Naive B cell (primary cell): Measurements from ENCODE around the gene BTBD7. TPM values are rescaled to one million over a fixed set of nuclear protein-coding genes. Genes with fewer than 3 reads are reported as not detected.
"Not testable (repeated sequence)": the region's sequence is repeated elsewhere in the genome, so short reads cannot be mapped to it uniquely, and the experiment has no call there.

Source experiments
- ATAC-seq, 2 donors: fragments of 150-1000 bp; cut with Tn5 transposase; 2 replicates each; pipeline ENCODE4 v1.10.0; 2021; ENCODE audit warnings: low read depth in 2 of 2, mild to moderate bottlenecking in 2 of 2, moderate library complexity in 2 of 2
- DNase-seq: peaks from one replicate; pipeline ENCODE4 v3.0.0; 2022
- H3K27ac Mint-ChIP-seq, 6 donors: one replicate each; pipeline ENCODE4 v1.8.0; 2020 to 2022; ENCODE audit warnings: mild to moderate bottlenecking in 6 of 6, mixed read lengths in 6 of 6, moderate library complexity in 5 of 6, inconsistent platforms in 2 of 6
- H3K27me3 Mint-ChIP-seq, 3 donors: one replicate each; pipeline ENCODE4 v1.8.0; 2021 to 2022; ENCODE audit warnings: mixed read lengths in 3 of 3, mild to moderate bottlenecking in 1 of 3
- H3K36me3 Mint-ChIP-seq, 2 donors: one replicate each; pipeline ENCODE4 v1.8.0; 2020 to 2022; ENCODE audit warnings: mixed read lengths in 2 of 2, inconsistent platforms in 1 of 2, mild to moderate bottlenecking in 1 of 2
- H3K4me1 Mint-ChIP-seq, 3 donors: one replicate each; pipeline ENCODE4 v1.8.0; 2020 to 2022; ENCODE audit warnings: mixed read lengths in 3 of 3, inconsistent platforms in 1 of 3, mild to moderate bottlenecking in 1 of 3, moderate library complexity in 1 of 3
- H3K4me3 Mint-ChIP-seq, 8 donors: one replicate each; pipeline ENCODE4 v1.8.0; 2020 to 2022; ENCODE audit warnings: mild to moderate bottlenecking in 8 of 8, mixed read lengths in 8 of 8, moderate library complexity in 8 of 8, inconsistent platforms in 2 of 8
- H3K9me3 Mint-ChIP-seq, 7 donors: one replicate each; pipeline ENCODE4 v1.8.0; 2020 to 2022; ENCODE audit warnings: mixed read lengths in 7 of 7, mild to moderate bottlenecking in 5 of 7, inconsistent platforms in 2 of 7, moderate library complexity in 1 of 7
- polyA plus RNA-seq, 6 donors: library from polyadenylated mRNA; unstranded; fragments of 300-500 nt; fragmentation: Illumina TruSeq; gene quantifications; one replicate each; pipeline ENCODE4 v1.2.3, GENCODE V29; 2021; ENCODE audit warnings: low read depth in 6 of 6

Gene BTBD7
- polyA plus RNA-seq, 6 donors from 2014 or later = 7.0 to 12.1 (median 9.6) TPM

DNA sequence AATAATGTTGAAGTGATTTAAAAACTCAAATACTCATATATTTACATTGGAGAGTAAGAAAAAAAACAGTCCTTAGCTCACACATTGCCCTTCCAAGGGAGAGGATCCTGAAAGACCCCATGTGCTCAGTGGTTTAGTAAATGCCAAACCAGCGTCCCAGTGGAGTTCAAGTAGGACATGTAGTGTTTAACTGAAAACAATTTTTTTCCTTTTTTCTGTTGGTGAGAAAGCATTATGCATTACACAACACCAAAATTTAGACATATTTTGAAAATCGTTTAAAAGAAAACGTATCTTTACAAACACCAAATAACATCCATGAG is 92.2 kb downstream of the BTBD7 start:
- no peaks in the 10 kb centered on the region for H3K9me3 Mint-ChIP-seq
- H3K4me1 Mint-ChIP-seq = no peaks in the 10 kb centered on the region
- no peak for ATAC-seq
- no peak overlapping the region for H3K4me3 Mint-ChIP-seq
- peaks cover 11 to 14% of the 10 kb centered on the region in 2 donors for H3K36me3 Mint-ChIP-seq
- H3K27me3 Mint-ChIP-seq = no peaks in the 10 kb centered on the region
- DNase-seq = no peak
- no peak overlapping the region for H3K27ac Mint-ChIP-seq

DNA sequence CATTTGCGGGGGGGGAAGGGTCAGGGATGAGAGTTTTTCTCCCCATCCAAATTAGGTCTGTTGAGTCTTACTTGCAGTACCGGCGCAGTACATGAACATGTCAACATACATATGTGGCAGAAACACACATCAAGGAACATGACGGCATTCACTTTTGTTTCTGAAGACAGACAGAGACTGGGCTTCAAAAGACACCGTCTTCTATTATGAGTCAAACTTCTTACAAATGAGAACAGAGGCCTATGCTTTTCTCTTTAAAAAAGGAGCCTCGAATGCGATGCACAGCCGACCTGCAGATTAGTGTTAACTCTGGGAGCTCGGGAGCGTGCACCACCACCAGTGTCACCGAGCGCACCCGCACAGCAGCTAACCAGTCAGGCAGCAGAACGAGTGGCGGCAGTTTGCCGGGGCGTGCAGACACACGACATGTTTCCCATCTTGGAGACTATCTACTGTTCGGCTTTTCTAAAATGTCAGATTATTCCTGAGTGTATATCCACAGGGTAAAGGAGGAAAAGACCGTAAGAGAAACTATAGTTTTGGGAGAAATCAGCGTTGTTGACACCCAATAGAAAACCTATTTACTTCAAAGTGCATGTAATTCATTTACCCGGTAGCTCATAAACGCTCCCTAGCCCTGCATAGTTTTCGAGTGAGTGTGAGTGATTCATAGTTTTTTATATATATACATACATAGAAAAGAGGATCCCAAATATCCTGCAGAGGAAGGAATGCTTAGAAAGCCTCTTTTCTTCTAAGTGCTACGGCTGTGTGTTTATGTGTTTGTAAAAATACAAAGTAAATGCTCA is 92.8 kb downstream of the BTBD7 start:
- H3K27ac Mint-ChIP-seq = peak overlapping the region in 1 of 6 donors; percentile 62
- H3K36me3 Mint-ChIP-seq = peaks cover 6 to 8% of the 10 kb centered on the region in 2 donors
- DNase-seq (no peak), ATAC-seq (no peak)
- no peaks in the 10 kb centered on the region for H3K27me3 Mint-ChIP-seq
- H3K4me3 Mint-ChIP-seq = no peak overlapping the region
- H3K9me3 Mint-ChIP-seq = no peaks in the 10 kb centered on the region
- H3K4me1 Mint-ChIP-seq = peaks cover 0 to 4% (median 3%) of the 10 kb centered on the region in 3 donors

DNA sequence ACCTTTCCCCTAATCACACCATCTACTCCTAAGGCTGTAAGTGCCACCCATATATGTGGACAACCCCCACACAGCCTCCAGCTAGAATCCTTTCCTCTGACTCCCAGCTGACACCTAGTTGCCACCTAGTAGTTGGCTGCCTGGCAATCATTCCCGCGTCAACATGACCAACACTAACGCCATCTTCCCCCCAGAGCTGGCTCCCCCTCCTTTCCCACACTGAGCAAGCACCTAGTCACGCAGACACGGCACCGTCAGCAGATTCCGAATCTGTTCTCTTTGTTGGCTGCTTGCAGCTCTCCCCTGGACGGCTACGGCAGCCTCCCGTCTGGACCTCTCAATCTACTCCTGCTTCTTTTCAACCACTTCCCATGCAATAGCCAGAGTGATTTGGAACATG is 98.0 kb downstream of the BTBD7 start:
- DNase-seq (no peak), ATAC-seq (no peak)
- peaks cover 14 to 28% (median 19%) of the 10 kb centered on the region in 3 donors for H3K4me1 Mint-ChIP-seq
- peaks cover 0 to 7% of the 10 kb centered on the region in 2 donors for H3K36me3 Mint-ChIP-seq
- H3K27ac Mint-ChIP-seq = peak overlapping the region in 1 of 6 donors; percentile 79
- H3K9me3 Mint-ChIP-seq = peaks cover 0 to 2% (median 0%) of the 10 kb centered on the region in 7 donors
- peaks cover 4 to 16% (median 14%) of the 10 kb centered on the region in 3 donors for H3K27me3 Mint-ChIP-seq
- no peak overlapping the region for H3K4me3 Mint-ChIP-seq

DNA sequence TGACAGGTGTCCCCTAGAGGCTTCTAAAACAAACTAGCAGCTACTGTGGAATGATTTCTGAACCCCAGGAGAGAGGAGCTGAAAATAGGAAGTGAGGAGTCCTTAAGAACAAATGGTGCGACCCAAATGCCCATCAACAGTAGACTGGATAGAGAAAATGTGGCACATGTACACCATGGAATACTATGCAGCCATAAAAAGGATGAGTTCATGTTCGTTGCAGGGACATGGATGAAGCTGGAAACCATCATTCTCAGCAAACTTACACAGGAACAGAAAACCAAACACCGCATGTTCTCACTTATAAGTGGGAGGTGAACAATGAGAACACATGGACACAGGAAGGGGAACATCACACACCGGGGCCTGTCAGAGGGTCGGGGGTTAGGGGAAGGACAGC is 99.8 kb downstream of the BTBD7 start:
- ATAC-seq, H3K36me3 Mint-ChIP-seq, H3K4me3 Mint-ChIP-seq, H3K27ac Mint-ChIP-seq, DNase-seq, H3K9me3 Mint-ChIP-seq: not testable (repeated sequence)
- H3K4me1 Mint-ChIP-seq = peaks cover 14 to 28% (median 19%) of the 10 kb centered on the region in 3 donors
- H3K27me3 Mint-ChIP-seq = peaks cover 4 to 19% (median 16%) of the 10 kb centered on the region in 3 donors

DNA sequence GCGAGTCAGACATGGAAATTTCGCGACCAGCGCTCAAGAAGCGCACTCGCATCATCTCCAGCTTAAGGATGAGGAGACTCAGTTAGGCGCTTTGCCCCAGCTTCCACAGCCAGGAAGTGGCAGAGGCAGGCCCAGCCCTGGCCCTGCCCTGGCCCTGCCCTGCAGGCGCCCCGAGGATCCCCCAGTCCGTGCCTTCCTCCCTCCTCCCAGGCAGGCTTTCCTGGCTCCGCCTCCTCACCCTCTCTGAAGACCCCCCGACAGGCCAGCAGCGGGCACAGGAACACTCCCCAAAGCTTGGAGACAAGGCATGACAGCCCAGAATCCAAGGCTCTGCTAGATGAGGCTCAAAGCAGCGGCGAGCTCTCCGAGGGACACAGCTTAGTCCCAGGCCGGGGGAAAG is 100.7 kb downstream of the BTBD7 start:
- Mint-ChIP-seq H3K4me1 (peaks cover 14 to 28% (median 19%) of the 10 kb centered on the region in 3 donors), H3K36me3 (peaks cover 18% of the 10 kb centered on the region in 2 donors), H3K9me3 (peaks cover 0 to 2% (median 0%) of the 10 kb centered on the region in 7 donors), H3K27me3 (peaks cover 4 to 19% (median 16%) of the 10 kb centered on the region in 3 donors), H3K27ac (no peak overlapping the region), H3K4me3 (no peak overlapping the region)
- DNase-seq (no peak), ATAC-seq (no peak)

DNA sequence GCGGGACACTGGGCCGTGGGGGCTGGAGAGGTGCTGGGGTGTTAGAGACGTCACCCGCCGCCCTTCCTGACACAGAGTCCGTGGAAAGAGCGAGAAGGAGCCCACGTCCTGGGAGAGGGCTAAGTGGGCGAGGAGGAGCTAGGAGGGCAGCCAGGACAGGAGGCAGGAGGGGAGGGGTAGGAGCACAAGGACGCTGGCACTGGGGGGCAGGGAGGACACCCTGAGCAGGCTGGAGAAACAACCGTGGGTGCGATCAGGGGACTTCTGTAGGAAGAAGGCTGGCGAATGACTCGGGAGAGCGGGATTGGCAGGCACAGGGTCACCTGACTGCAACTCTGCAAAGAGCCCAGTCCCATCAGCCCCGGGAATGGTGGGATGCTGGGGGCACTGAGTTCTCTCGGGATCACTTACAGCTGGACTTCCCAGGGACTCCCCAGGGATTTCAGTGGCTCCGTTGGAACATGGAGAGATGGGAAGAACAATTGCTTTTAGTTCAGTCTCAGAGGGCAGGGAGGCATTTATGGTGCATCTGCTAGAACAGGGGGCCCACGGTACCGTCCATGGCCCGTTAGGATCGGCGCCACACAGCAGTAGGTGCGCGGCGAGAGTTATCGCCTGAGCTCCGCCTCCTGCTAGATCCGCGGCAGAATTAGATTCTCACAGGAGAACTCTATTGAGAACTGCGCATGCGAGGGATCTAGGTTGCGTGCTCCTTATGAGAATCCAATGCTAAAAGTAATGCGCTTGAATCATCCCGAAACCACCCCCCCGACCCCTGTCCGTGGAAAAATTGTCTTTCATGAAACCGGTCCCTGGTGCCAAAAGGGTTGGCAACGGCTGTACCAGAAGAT is 101.5 kb downstream of the BTBD7 start:
- Mint-ChIP-seq H3K36me3 (peaks cover 23% of the 10 kb centered on the region in 2 donors), H3K4me3 (peak overlapping the region in 4 of 8 donors; percentile 58 to 88 (median 77)), H3K27me3 (peaks cover 4 to 19% (median 16%) of the 10 kb centered on the region in 3 donors), H3K9me3 (peaks cover 0 to 2% (median 0%) of the 10 kb centered on the region in 7 donors), H3K27ac (peak overlapping the region in 1 of 6 donors; percentile 47), H3K4me1 (peaks cover 14 to 28% (median 19%) of the 10 kb centered on the region in 3 donors)
- DNase-seq (no peak), ATAC-seq (no peak)

DNA sequence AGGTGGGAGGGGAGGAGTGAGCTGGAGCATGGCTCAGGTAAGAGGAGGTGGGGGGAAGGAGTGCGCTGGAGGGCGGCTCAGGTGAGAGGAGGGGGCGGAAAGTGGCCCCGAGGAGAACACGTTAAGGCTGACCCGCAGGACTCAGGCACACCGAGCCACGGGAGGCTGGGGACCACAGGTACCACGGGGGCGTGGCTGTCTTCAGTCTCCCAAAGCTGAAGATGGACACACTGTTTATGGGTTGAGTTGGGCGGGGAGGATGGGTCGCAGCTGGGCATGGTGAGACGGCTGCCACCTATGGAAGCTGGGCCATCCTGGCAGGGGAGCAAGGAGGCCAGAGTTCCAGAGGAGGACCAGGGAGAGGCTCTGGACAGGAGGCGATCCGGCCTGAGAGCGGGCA is 102.3 kb downstream of the BTBD7 start:
- no peak for DNase-seq
- Mint-ChIP-seq H3K27me3 (peaks cover 4 to 19% (median 16%) of the 10 kb centered on the region in 3 donors), H3K36me3 (peaks cover 23 to 31% of the 10 kb centered on the region in 2 donors), H3K9me3 (peaks cover 0 to 2% (median 0%) of the 10 kb centered on the region in 7 donors), H3K4me1 (peaks cover 14 to 28% (median 19%) of the 10 kb centered on the region in 3 donors), H3K27ac (no peak overlapping the region), H3K4me3 (peak overlapping the region in 3 of 8 donors; percentile 58 to 78 (median 76))
- ATAC-seq = no peak

DNA sequence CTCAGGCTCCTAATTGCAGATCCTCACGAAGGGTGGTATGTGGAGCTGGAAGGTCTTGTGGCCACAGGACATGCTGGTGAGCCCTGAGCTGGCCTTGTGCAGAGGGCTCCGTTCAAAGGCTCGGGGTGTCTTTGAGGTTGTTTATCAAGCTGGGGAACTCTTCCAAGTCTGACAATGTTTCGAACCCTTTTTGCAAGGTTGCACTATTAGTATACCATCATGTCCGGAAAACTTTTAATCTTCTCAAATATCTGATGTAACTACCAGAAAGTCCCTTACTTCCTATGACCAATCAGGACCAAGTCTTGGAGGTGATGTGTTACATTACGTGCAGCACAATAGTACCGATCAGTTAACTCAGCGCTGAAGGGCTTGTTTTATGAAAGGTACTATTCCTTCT is 104.3 kb downstream of the BTBD7 start:
- peaks cover 23 to 37% of the 10 kb centered on the region in 2 donors for H3K36me3 Mint-ChIP-seq
- H3K4me1 Mint-ChIP-seq = peaks cover 13 to 16% (median 14%) of the 10 kb centered on the region in 3 donors
- H3K4me3 Mint-ChIP-seq = no peak overlapping the region
- H3K27ac Mint-ChIP-seq = no peak overlapping the region
- no peak for DNase-seq
- peaks cover 0 to 2% (median 0%) of the 10 kb centered on the region in 7 donors for H3K9me3 Mint-ChIP-seq
- H3K27me3 Mint-ChIP-seq = peaks cover 4 to 19% (median 16%) of the 10 kb centered on the region in 3 donors
- no peak for ATAC-seq

DNA sequence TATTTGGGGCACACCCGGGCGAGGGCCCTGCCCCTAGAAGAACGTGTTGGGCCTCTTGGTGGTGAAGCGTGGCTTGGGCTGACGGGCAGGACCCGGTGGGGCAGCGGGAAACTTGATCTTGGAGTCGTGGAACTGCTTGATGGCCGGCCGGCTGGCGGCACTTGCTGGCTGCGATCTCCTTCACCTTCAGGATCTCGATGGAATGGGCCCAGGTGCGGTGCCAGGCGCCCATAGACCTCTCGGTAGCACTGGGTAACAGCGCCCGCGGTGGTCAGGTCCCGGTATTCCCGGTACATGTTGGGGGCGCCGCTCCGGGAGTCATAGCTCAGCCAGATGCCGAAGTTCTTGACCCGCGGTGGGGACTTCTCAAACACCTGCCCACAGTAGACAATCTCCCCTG is 109.3 kb downstream of the BTBD7 start:
- H3K27ac Mint-ChIP-seq = peak overlapping the region in 2 of 6 donors; percentile 15 to 84
- H3K9me3 Mint-ChIP-seq = no peaks in the 10 kb centered on the region
- H3K27me3 Mint-ChIP-seq = no peaks in the 10 kb centered on the region
- peaks cover 14 to 49% of the 10 kb centered on the region in 2 donors for H3K36me3 Mint-ChIP-seq
- ATAC-seq (no peak), DNase-seq (no peak)
- H3K4me3 Mint-ChIP-seq = no peak overlapping the region
- H3K4me1 Mint-ChIP-seq = no peaks in the 10 kb centered on the region

DNA sequence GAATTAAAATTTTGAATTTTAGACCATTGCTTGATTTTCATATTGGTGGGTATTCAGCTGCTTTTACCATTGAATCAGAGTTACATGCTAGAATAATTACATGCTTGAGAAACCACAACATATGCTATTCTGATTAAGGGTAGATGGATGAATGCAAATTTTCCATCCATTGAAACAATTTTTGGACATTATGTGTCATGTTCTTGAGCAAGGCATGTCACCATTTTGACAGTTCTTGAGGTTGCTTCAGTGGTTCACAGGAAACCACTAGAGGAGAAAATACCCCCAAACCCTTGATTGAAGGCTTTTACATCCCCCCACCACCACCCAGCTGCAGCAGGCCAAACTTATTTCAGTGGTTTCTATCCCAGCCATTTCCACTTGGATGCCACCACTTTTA is 112.3 kb downstream of the BTBD7 start:
- Mint-ChIP-seq H3K27me3 (no peaks in the 10 kb centered on the region), H3K36me3 (peaks cover 8 to 31% of the 10 kb centered on the region in 2 donors), H3K27ac (no peak overlapping the region), H3K4me1 (no peaks in the 10 kb centered on the region), H3K9me3 (no peaks in the 10 kb centered on the region), H3K4me3 (no peak overlapping the region)
- DNase-seq (no peak), ATAC-seq (no peak)

DNA sequence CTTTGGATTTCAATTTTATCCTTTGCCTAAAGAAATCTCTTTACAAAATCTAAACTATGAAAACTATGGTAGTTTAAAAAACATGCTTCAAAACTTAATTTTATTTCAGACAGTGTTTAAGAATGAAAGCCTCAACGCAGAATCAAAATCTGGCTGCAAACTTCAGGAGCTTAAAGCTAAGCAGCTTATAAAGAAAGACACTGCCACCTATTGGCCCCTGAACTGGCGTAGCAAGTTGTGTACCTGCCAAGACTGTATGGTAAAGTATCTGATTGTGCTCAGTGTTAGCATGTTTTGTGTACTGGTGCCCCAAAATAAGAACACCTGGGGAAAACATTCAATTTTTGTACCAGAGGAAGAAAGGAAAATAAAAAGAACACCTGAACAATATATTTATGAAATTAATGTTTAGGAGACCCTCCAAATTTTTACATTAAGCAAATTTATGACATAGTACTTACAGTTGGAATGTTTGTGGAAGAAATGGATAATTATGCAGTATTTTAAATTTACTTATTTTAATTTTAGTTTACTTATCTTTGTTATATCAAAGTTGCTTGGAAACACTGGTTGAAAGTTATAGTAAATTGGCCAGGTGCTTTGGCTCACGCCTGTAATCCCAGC is 113.6 kb downstream of the BTBD7 start:
- Mint-ChIP-seq H3K9me3 (no peaks in the 10 kb centered on the region), H3K27me3 (no peaks in the 10 kb centered on the region), H3K36me3 (peaks cover 8 to 25% of the 10 kb centered on the region in 2 donors), H3K4me1 (no peaks in the 10 kb centered on the region), H3K27ac (no peak overlapping the region), H3K4me3 (no peak overlapping the region)
- ATAC-seq = peak; percentile 78 to 82
- peak; percentile 35 for DNase-seq

DNA sequence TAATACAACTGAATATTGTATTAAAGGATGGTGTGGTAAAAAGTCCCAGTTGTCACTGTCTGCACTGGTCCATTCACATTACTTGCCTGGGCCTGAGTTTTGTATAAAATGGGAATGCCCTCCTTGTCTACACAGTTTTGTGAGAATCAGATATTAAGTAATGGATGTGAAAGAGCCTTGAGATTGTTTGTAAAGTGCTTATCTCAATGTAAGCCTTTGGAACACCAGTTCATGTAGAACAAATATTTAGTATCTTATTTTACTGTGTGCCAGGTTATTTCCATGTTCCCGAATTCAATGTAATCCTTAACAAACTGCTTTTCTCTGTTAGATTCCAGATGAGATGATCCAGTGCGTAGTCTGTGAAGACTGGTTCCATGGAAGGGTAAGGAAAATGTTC is 118.2 kb downstream of the BTBD7 start:
- Mint-ChIP-seq H3K9me3 (no peaks in the 10 kb centered on the region), H3K27me3 (no peaks in the 10 kb centered on the region), H3K4me3 (no peak overlapping the region), H3K27ac (no peak overlapping the region), H3K4me1 (peaks cover 7 to 24% (median 17%) of the 10 kb centered on the region in 3 donors), H3K36me3 (peaks cover 8 to 30% of the 10 kb centered on the region in 2 donors)
- ATAC-seq (no peak), DNase-seq (no peak)

DNA sequence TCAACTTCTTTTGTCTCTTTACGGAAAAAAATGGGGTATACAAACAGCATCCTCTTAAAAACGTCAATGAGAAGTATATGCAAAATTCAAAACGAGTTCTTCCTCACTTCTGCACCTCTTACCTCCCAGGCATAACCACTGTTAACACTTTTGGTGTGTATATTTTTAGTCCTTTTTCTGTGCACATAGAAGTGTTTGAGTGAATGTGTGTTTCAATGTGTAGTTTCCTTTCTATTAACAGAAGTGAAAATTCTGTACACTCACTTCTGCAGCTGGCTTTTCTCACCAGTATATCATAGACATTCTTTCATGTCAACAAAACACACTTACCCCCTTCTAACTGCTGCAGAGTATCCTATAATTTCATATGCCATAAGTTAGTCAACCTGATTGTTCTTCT is 120.4 kb downstream of the BTBD7 start:
- H3K4me1 Mint-ChIP-seq = peaks cover 15 to 45% (median 33%) of the 10 kb centered on the region in 3 donors
- ATAC-seq (peak in 1 of 2 donors; percentile 35), DNase-seq (no peak)
- peak overlapping the region in 5 of 6 donors; percentile 2 to 71 (median 26) for H3K27ac Mint-ChIP-seq
- no peaks in the 10 kb centered on the region for H3K27me3 Mint-ChIP-seq
- H3K4me3 Mint-ChIP-seq = no peak overlapping the region
- H3K9me3 Mint-ChIP-seq = no peaks in the 10 kb centered on the region
- peaks cover 6 to 24% of the 10 kb centered on the region in 2 donors for H3K36me3 Mint-ChIP-seq
